ELR (cell line): ENCODE data around the gene RUNX2.

Source experiments
- DNase-seq: peaks from one replicate; pipeline ENCODE4 v3.0.0-alpha.2; 2015; ENCODE audit warnings: low read depth

RUNX2 gene

DNA sequence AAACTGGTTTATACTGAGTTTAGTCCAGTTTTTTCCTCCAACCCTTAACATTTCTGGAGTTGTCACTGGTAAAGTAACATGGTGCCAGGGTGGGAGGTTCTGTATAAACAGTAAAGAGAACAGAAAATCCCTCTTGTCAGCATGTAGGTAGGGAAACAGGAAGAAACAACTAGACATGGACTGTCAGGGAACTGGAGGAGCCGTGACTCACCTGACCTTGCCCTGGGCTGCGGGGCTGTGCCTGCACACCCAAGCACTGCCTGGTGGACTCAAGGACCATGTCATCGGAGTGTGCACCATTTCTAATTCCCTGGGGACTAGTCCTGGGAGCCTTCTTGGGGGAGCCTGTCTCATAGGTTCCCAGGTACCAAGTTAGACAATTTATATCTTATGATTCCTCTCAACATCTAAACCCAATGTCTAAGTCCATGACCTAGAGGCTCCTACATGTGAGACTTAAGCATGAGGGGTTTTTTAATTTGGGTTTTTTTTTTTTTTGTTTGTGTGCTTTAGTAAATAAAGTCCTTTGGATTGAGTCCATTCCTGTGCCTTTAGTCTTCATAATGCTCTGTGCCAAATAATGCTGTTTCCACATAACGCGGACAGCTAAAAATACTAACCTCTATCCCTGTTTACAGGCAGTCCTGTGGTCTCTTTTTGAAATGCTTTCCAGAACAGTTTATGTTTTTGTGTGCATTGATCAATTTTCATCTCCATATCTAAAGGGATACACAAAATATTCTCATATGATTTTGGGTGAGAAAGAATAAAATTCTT, 186.5 kb downstream of the RUNX2 start:
- DNase-seq = peak; percentile 47

DNA sequence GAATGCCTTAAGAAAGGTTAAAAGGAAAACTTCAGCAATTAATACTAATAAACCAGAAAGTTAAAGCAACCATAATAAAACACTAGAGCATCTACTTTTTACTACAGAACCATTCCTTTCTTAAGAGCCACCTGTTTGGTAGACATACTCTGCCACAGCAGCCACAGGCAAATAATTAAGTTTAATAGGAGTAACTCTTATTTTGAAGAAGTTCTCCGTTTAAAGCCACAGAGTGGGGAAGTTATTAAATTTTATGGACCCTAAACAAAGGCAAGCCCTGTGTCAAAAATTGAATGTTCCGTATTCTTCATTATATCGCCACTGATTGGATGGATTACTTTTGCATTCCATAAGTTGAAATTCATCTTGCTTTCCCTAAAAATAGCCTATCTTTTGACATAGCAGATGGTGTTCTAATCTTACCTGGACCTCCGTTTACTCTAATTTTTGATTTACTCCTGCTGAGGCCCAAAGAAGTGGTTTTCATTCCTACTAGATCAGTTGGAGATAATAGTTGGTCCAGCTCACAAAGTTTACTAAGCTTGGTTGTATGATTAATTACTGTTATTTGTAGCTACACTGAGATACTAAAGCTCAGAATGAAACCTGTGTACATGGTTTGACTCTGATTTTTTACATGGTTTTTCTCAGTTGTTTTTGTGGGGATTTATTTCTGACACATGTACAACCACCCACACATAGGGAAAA, 190.0 kb downstream of the RUNX2 start:
- no peak for DNase-seq

DNA sequence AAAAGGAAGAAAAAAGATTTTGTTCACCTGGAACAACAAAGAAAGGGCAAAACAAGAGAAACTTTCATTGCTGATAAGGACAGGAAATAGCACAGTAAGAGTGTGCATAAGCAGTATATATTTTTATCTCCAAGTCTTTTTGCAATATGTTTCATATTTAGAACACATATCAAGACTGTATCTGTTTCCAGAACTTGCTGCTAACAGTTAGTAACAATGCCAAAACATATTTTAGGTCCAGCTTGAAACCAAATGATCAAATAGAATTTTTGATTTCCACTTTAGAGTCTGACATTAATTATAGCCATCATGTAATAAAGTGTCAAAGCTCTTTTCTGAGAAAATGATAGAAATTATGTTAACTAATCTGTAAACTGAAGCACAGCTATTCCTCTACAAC, 193.1 kb downstream of the RUNX2 start:
- DNase-seq = no peak

DNA sequence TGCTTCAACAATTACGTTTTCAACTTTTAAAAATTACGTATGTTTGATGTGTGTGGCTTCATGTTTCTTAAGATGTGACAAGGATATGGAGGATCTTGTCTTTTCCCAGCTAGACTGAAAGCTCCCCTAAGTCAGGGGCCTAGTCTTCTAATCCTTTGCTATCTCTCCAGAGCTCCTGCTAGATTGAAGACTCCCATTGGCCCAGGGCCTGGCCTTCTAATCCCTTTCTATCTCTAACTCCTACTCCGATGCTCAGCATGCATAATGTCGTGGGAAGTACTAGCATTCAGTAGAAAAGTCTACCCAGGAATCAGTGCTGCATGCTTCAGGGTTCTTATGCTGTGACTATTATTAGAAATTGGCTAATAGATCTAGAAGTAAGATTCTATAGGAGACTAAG, 194.4 kb downstream of the RUNX2 start:
- DNase-seq = no peak

DNA sequence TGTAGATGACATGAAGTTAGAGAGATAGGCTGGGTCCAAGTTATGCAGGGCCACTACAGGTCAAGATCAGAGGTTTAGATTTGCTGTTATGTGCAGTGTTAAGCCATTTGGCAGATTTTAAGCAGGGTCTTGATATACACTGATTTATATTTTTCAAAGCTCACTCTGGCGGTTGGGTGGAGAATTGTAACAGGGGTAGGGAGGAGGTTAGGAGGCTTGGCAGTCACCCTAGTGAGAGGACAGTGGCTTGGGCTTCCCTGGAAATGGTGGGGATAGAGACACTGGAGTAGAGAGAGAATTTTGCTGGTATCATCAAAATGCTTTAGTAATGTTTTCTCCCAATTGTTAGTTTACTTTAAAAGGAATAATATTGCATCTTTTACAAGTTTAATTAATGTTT, 199.1 kb downstream of the RUNX2 start:
- no peak for DNase-seq

DNA sequence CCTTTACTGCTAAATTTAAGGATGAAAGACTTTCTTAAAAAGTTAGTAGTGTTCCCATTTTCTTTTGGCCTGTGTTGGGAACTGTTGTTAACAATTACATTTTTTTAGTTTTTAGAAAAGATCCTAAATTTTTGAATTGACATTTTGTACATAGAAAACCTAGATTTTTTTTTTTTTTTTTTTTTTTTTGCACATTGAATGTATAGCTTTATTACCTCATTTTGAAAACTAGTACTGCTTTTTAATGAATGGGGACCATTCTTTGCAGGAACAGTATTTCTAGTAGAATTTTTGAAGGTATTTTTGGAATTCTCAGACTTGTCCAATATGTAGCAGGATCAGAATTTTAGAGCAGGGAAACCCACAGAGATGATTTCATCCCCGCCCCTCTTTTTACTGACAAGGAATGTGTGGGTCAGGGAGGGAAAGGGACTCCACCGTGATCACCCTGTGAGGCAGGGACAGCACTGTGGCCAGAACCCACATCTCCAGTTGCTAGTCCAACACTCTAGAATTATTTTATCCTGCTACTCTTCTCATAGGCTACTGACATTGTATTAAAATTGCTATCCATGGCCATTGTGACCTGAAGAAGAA, 204.0 kb downstream of the RUNX2 start:
- no peak for DNase-seq

DNA sequence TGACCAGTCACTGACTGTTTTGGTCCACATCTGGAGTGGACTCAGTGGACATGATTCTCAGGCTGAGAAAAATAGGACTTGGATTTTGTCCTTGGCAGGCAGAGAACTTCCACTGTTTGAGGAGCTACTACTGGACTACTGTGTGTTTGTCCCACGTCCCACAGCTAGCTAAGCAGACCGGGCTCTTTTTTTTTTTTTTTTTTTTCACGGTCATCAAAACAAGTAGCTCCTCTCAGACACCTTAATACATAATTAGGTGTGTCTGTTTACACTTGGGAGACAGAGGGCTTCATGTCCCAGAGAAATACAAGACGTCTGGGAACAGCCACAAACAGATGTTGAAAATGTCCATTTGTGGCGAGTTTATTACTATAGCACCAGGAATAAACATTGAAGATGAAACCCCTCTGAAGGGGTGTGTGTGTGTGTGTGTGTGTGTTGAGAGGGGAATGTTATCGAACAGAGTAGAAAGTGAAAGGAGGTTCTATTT, 204.6 kb downstream of the RUNX2 start:
- DNase-seq = no peak

DNA sequence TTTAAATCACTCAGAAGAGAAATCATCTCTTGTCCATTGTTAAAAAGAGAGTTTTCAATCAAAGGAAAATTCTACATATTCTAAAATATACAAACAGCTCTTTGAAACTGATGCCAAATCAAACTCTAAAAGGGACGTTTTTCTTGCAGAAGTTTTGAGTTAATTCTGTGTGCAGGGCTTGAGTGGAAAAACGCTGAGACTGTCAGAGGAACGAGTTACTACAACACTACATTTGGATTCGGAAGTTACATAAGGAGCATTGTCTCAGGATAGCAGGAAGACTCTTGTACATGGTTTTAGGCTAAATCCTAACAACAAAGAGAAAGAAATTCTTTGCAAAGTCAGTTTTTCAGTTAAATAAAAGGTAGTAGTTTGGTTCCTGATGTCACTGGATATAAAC, 205.3 kb downstream of the RUNX2 start:
- DNase-seq = no peak

DNA sequence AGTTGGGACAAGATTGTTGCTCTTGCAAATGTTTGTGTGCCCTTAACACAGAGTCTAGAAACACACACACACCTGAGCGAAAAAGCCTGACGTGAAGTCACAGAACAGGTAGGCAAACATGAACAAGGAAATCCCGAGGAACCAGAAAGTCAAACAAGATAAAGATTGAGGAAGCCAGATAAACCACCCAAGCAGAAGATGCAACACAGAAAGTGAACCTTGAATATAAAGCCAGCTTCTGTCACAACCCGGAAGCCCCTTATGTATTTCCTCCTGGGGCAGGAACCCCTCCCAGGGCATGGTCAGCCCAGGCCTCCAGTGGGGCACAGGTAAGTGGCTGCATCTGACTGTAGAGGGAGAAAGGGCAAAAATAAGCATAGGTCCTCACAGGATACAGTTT, 207.8 kb downstream of the RUNX2 start:
- DNase-seq = no peak

DNA sequence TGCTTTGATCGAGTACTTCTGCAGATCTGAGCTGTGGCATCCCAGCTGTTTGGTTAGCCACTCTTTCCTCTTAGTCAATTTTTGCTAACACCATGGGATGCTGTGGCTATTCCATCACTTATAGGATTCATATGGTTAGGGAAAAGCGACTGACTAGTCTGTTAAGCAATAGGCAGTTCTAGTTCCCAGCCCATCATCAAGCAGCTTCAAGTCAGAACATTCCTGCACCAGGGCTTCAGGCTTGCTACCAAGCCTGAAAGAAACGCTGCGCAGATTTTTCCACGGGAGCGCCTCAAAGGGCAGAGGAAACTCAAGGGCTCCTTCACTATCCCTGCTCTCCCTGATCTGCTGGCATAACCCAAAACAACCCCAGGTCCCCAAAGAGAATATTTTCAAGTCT, 209.4 kb downstream of the RUNX2 start:
- no peak for DNase-seq

DNA sequence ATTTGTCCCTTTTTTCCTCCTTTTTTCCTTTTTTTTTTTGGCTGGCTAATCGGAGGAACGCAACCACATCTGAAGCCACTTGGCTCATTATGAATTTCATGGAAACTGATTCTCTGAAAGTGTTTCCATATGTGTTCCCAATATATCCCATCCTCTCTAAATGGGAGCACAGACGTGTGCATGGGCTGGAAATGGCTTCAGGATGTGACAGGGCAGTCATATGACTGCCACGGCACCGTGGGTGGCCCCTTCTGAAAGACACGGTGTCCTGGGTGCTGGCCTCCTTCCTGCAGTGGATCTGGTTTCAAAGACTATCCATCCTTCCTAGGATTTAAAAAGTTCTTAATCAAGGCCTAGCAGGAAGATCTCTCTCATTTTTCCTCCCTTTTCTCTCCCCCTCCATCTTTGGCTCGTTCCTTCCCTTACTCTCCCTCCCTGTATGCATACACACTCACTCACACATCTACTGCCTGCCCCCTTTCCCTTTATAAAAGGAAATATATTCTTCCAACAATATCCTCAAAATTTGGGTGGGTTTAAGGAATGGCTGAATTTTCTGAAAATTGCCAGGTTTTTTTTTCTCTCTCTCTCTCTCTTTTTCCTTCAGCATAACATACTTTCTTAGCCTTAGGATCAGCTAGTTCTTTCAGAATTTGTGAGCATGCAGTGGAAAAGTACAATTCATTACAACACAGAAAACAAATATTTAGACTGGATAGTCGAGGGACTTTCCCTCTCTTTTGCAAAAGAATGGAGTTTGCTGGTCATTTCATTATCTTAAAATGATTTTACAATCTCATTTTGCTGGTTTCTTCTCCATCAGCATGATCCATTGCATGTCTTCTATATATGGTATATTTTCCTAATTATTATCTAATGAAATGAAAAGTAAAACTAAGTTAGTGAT, 210.8 kb downstream of the RUNX2 start:
- no peak for DNase-seq

DNA sequence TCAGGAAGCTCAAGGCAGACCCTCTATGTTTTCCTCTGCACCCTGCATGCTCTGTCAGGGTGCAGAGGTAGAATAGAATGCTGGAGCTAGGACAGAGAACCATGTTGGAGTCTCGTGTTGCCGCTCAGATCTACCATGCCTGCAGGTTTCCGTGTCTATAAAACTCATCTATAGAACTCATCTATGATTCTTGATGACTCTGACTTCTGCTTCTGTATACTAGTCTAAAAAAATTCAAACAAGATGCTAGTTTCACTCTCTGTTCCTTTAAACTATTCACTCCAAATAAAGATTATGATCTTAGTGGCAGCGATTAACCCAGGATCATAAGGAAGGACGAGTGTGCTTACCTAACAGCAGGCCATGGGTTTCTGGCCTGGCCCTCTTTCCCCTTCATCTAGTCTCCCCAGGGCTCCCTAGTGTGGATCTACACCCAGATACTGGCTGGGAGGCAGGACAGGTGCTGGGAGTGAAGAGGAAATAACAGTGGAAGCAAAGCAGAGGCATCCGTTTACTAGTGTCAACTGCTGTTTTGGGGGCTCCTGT, 212.3 kb downstream of the RUNX2 start:
- DNase-seq = no peak

DNA sequence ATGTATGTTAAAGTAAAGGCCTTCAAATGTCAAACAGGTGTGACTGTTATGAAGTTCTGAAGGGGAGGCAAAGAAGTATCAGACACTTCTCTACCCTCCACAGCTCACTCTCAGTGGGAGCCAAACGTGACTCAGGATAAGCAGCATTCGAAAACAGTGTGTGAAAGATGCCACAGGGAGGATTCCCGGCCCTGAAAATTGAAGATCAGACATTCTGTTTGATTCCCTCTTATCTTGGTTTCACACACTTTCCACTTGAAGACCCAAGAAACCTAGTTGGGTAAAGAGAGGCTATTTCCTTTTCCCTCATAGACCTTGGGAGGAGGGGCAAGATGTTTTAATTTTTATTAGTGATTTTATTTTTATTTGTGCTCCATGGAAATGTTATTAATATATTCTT, 213.8 kb downstream of the RUNX2 start:
- no peak for DNase-seq

DNA sequence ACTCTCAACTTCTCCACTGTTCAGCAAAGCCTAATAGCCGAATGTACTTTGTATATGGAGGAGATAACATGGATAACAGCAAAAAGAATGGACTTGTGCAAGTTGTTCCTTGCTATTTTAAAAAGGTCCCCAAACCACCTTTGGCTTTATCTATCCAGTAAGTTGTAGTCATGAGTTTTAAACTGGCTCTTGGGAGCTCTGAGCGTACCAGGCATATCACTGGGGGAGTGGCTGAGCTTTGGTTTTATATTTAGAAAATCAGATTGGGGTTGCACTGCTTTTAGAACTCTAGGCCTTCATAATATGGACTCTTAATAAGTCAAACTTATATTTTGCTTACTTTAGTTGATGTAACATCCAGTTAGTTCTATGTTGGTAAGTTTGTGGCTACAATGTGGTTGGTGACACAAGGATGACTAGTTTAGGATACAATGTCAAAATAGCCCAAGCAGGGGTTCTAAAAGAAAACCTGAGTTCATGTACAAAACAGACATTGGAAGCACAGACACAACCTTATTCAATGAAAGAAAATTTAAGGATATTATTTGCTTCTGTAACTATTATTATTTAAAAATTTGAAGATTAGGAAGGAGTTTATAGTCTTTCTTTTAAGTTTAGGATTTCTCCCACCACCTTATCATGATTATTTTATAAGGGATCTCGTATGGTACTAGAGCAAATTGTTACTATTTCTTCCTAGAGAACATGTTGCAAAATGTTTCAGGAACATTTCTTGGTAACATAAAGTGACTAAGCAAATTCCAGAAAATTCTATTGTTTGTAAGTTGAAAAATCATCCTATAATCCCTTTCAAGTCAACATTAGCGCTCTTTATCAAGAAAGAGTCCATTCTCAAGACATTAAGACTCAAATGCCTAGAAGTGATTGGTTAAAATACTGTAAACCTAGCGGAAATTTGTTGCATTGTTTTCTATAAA, 215.4 kb downstream of the RUNX2 start:
- peak; percentile 86 for DNase-seq

DNA sequence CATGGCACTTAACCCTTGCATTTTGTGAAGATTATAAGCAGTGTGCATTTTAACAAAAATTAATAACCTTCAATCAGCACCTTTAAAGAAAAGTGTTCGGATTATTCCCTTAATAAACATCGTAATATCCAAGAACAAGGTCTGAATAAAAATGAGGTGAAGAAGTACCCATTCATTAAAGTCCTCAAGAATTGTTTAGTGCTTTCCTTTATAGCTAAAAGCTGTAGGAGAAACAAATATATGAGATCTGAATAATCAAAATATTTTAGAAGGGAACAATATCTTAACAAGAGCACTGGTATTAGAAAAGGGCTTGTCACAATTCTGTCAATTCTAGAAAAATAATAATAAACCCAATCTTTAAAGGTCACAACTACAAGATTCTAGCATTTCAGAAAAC, 217.3 kb downstream of the RUNX2 start:
- DNase-seq = no peak

DNA sequence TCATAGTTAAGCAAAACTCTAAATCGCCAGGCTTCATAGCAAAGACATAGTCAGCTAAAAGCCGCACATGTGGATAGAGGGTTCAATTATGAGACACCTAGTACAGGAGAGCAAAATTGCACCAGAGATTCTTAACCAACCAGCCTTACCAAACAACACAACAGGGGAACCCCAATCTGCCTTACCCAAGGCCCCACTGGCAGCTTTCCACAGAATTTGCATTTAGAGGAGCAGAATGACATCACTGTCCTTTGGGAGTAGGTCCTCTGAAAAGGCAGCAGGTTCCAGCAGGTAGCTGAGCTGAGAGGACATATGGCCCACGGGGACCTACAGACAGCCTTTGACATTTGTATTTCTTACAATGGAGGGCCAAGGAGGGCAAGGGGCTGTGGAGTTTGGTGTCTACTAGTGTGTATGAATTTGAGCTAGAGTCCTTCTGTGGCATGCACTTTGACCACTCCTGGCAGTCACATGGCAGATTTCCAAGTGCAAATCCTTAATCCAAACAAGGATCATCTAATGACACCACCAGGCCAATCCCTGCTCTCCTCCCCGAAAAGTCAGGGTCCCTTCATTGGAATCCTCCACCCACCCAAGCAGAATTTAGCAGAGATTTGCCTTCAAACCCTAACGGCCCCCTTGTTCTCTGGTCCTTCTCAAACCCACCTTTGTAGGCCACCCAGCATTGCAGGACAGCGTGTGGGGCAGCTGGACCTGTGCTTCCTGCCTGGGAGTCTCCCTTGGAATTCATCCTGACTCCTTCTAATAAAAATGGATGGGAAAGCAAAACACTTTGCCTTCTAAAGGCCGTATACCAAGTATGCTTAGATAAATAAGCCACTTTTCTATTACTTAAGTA, 220.8 kb downstream of the RUNX2 start:
- DNase-seq = no peak

DNA sequence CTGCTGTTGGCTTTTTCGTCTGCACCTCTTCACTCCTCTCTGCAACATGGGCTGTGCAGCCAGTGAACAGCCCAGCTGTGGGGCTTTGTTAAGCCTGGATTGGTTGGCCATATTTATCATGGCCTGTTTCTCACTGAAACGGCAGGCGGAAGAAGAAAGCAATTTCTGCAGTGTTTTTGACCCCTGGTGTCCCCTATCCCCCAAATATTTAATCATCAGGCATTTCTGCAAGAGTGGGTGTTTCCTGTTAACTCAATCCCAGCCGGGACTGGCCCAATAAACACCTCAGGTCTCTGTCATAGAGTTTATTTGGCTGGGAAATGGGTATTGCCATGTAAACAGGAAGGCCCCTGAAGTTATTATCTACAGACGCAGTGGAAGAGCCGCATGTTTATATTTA, 224.4 kb downstream of the RUNX2 start:
- no peak for DNase-seq

DNA sequence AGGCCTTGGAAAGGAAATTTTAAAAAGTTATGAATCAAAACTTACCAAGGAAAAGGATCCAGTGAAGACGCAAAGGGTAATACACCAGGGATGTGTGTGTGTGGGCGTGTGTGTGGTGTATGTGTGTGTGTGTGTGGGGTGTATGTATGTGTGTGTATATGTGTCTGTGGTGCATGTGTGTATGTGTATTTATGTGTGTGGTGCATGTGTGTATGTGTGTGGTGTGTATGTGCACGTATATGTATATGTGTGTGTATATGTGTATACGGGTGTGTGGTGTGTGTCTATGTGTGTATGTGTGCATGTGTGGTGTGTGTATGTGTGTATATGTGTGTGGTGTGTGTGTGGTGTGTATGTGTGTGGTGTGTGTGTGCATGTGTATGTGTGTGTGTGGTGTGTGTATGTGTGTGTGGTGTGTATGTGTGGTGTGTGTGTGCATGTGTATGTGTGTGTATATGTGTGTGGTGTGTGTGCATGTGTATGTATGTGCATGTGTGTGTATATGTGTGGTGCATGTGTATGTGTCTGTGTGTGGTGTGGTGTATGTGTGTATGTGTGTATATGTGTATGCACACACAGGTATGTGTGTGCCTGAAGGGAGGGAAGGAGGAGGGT, 225.7 kb downstream of the RUNX2 start:
- no peak for DNase-seq

DNA sequence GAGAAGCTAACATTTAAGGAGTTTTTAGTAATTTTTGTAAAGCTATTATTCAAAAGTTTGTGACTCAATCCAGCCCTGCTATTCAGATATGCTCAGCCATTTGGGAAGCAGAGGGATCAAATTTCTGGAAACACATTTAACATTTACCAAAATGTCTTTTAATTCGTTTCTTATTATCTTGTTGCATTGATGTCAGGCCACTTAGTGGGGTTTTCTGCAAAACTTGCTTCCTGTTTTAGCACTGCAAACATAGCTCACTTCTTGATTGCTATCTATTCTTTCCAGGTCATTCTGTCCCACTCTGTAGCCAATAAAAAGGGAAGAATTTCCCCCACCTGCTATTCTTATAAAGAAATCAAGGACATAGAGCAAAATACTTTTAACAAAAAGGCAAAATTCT, 226.5 kb downstream of the RUNX2 start:
- DNase-seq = no peak
